GM21529 (cell line): ENCODE measurements around the gene STAM2.

Experiments used
- ATAC-seq: cut with Tn5 transposase; IDR thresholded peaks from one replicate; pipeline ENCODE4 v1.9.1; 2021; ENCODE audit not compliant: unreplicated experiment

Gene STAM2

GRCh38 chr2:152075461-152076050, 100.0 kb downstream of the STAM2 start:
- no peak for ATAC-seq

GRCh38 chr2:152072011-152072410, 103.6 kb downstream of the STAM2 start:
- no peak for ATAC-seq

GRCh38 chr2:152071518-152071917, 104.0 kb downstream of the STAM2 start:
- no peak for ATAC-seq

GRCh38 chr2:152071092-152071491, 104.5 kb downstream of the STAM2 start:
- peak; percentile 80 for ATAC-seq

GRCh38 chr2:152068226-152068625, 107.3 kb downstream of the STAM2 start:
- ATAC-seq: no peak

- ATAC-seq: no peak
These were observed 107.7 kb downstream of the STAM2 start for GRCh38 chr2:152067823-152068222.
